ENCODE results near the gene RRAD.
A peak's percentile ranks its signal among the peaks of the same experiment; 100 is the strongest.
"Not testable (repeated sequence)": the region's sequence is repeated elsewhere in the genome, so short reads cannot be mapped to it uniquely, and the experiment has no call there.

The RRAD gene

GRCh38 chr16:66925322-66925840, at the start of gene RRAD:
TSS of gene RRAD (minus strand) at chr16:66925535. CDS start at chr16:66925179, 356 bp downstream.
- FAIRE-seq (no peak), DNase-seq (ENCODE audit: low spot score) (no peak)

GRCh38 chr16:66974932-66975246, 49.6 kb upstream of the RRAD start:
- FAIRE-seq; DNase-seq (ENCODE audit: low spot score): not testable (repeated sequence)

- FAIRE-seq; DNase-seq (ENCODE audit: low spot score): not testable (repeated sequence)
Measured at GRCh38 chr16:66974156-66974931, 49.0 kb upstream of the RRAD start.

DNA sequence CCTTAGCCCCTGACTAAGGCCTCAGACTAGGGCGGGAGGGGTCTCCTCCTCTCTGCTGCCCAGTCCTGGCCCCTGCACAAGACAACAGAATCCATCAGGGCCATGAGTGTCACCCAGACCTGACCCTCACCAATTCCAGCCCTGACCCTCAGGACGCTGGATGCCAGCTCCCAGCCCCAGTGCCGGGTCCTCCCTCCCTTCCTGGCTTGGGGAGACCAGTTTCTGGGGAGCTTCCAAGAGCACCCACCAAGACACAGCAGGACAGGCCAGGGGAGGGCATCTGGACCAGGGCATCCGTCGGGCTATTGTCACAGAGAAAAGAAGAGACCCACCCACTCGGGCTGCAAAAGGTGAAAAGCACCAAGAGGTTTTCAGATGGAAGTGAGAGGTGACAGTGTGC, 48.4 kb upstream of the RRAD start:
- FAIRE-seq (no peak), DNase-seq (ENCODE audit: low spot score) (no peak)

- FAIRE-seq (no peak), DNase-seq (ENCODE audit: low spot score) (no peak)
Measured at GRCh38 chr16:66972983-66973382, 47.6 kb upstream of the RRAD start.

DNA sequence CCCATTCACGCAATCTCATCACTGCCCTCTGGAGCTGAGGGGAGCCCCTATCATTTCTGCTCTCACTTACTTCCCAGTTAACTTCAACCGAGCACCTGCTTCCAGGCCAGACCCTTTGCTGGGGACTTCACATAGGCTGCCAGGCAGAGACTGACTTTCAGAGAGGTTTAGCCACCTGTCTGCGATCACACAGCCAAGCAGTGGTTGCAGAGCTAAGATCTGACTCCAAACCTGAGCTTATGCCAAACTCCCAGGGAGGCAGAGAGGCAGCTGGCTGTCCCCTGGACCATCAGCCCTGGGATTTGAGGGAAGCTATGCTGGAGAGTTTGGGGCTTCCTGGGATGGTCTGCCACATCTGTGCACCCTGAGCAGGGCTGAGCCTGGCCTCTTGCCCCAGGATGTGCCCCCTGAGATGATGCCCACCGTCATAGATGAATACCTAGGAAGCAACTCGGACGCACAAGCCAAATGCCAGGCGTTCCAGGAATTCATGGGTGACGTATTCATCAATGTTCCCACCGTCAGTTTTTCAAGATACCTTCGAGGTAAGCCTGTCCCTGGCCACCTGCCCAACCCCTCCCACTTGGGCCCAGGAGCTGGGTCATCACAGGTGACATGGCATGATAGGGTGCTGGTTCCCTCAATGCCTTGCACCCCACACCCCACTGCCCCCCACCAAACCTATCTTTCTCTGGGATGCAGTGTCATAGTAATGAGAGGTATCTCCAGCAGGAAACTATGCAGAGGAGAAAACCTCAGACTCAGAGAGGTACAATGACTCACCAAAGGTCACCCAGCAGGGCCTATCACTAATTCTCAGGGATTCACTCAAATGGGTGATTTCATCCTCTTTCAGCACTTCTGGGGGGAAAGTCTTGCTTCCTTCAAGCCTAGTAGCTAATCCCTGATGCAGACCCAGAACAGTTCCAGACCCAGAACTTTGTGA, 45.7 kb upstream of the RRAD start:
- DNase-seq (ENCODE audit: low spot score) (peak; percentile 81), FAIRE-seq (no peak)

GRCh38 chr16:66968847-66969246, 43.5 kb upstream of the RRAD start:
- no peak for FAIRE-seq
- DNase-seq (ENCODE audit: low spot score): no peak

DNA sequence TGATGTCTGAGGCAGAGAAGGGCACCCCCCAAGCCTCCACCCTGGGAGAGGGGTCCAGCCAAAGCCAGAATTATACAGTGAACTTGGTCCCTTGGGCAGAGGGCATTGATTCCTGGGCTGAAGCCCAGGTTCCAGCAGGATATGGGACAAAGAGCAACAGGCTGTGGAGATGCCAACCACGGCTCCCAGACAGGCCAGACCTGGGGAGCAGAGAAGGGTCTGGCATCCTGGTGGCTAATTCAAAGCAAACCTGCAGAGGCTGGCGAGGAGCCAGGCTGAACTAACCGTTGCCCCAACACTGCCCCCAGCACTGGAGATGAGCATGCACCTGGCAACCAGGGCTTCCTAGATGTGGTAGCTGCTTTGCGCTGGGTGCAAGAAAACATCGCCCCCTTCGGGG, 38.7 kb upstream of the RRAD start:
- DNase-seq (ENCODE audit: low spot score) (no peak), FAIRE-seq (no peak)

DNA sequence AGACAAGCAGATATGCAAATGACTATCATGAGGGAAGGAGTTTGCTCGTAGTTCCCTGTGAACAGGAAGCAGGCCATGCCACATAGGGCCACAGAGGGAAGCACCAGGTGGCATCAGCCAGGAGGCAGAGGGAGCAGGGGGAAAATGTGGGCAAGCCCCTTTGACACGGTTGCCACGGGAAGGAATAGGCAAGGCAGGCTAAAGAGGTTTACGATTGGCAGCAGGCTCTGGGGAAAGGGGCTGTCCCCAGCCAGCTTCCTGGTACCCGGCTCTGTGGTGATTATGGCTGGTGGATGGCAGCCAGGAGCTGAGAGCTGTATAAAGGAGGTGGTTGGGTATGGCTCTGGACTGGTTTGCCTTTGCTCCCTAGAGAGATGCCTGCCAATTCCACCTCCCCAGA, 36.6 kb upstream of the RRAD start:
- FAIRE-seq: no peak

DNA sequence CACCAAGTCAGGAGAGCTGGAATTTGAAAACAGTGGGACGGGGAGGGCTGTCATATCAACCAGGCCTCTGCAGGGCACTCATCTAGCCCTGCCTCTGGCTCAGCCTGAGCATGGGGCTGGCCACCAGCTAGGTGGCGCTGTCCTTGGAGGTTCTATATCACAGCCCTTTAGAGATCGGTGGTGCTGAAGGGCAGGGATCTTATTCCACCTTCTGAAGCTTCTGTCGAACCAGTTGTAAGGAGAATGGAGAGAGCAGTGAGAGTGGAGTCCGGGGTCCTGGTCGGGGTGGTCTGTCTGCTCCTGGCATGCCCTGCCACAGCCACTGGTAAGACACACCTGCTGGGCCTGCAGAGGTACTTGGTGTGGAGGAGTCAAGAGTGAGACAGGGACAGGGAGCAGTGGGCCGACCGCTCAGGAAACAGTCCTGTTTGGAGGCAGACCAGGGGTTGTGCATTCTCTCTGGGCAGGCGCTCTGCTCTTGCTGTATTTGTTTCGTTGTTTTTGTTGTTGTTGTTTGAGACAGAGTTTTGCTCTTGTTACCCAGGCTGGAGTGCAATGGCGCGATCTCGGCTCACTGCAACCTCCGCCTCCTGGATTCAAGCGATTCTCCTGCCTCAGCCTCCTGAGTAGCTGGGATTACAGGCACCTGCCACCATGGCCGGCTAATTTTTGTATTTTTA, 35.9 kb upstream of the RRAD start, which contains the start of gene CES3:
Gene CES3, plus strand, starts transcription at position 202 of the 680 bp plus-strand sequence. Its CDS starts 42 bp downstream, at position 244.
- FAIRE-seq: peak; percentile 37

More for the DNA sequence above, 36.6 kb upstream of the RRAD start:
- DNase-seq (ENCODE audit: low spot score): no peak

GRCh38 chr16:66960270-66960669, 34.9 kb upstream of the RRAD start:
- DNase-seq (ENCODE audit: low spot score) (no peak), FAIRE-seq (no peak)

More for the DNA sequence above, 35.9 kb upstream of the RRAD start, which contains the start of gene CES3:
- peak; percentile 78 for DNase-seq (ENCODE audit: low spot score)

- no peak for FAIRE-seq
- no peak for DNase-seq (ENCODE audit: low spot score)
Measured at GRCh38 chr16:66959704-66960161, 34.4 kb upstream of the RRAD start.

GRCh38 chr16:66958857-66959703, 33.7 kb upstream of the RRAD start:
- no peak for DNase-seq (ENCODE audit: low spot score)
- no peak for FAIRE-seq

DNA sequence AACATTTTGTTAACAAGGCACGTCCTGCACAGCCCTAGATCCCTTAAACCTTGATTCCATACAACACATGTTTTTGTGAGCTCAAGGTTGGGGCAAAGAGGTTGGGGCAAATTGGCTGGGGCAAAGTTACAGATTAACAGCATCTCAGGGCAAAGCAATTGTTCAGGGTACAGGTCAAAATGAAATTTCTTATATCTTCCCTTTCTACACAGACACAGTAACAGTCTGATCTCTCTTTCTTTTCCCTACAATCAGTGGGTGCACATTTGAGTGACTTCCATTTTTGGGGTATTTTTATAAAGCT, 30.8 kb upstream of the RRAD start:
- DNase-seq (ENCODE audit: low spot score); FAIRE-seq: not testable (repeated sequence)

GRCh38 chr16:66955363-66956153, 30.2 kb upstream of the RRAD start:
- FAIRE-seq; DNase-seq (ENCODE audit: low spot score): not testable (repeated sequence)

GRCh38 chr16:66954097-66954659, 28.8 kb upstream of the RRAD start:
- DNase-seq (ENCODE audit: low spot score) (peak; percentile 84), FAIRE-seq (no peak)

DNA sequence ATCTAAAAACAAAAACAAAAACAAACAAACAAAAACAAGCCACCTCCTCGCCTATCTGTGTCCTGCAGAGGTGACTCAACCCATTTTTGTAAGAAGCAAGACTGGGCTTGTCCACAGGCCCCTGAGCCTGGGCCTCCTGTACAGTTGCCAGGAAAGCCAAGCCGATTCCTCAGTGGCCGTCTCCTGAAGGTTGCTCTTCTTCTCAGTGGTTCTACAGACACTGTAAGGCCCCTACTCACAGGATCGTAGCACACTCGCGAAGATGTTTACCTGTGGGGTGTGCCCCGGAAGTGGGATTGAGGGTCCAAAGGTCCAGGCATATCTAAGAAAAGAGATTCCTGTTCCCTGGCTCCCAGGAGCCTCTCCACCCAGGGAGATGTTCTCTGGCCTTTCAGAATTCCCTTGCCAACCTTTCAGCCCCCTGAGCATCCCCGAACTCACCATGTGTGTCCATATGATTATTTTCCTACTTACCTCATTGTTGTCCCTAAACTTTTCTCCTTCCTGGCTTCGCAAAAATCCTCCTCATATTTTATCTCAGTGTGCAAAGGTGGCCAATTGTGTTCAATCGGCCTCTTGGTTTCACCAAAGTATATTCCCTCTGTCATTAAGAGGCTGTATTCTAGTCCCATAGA, 28.2 kb upstream of the RRAD start:
- DNase-seq (ENCODE audit: low spot score) (no peak), FAIRE-seq (no peak)

DNA sequence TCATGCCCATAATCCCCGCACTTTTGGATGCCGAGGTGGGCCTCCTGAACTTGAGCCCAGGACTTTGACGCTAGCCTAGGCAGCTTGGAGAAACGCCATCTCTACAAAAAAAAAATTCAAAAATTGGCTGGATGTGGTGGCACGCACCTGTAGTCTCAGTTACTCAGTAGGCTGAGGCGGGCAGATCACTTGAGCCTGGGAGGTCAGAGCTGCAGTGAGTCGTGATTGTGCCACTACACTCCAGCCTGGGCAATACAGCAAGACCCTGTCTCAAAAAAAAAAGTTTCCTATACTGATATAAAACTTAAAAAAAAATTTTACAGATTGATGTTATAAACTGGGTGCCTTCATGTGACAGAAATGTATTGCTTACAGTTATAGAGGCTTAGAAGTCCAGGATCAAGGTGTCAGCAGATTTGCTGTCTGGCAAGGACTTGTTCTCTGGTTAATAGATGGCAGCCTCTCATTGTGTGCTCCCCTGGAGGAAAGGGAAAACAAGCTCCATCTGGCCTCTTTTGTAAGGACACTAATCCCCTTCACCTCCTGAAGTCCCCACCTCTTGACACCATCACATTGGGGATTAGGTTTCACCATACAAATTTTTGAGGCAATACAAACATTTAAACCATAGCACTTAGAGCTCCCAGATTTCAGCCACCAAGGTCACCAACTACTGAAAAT, 27.2 kb upstream of the RRAD start:
- FAIRE-seq (no peak), DNase-seq (ENCODE audit: low spot score) (no peak)

All from urothelium cell line (cell line).